HG02852 (cell line): ENCODE results near the gene ACACA.

Experiments
- ATAC-seq: cut with Tn5 transposase; IDR thresholded peaks from one replicate; pipeline ENCODE4 v1.9.1; 2021; ENCODE audit warnings: mild to moderate bottlenecking, moderate library complexity; ENCODE audit not compliant: unreplicated experiment

ACACA gene

DNA sequence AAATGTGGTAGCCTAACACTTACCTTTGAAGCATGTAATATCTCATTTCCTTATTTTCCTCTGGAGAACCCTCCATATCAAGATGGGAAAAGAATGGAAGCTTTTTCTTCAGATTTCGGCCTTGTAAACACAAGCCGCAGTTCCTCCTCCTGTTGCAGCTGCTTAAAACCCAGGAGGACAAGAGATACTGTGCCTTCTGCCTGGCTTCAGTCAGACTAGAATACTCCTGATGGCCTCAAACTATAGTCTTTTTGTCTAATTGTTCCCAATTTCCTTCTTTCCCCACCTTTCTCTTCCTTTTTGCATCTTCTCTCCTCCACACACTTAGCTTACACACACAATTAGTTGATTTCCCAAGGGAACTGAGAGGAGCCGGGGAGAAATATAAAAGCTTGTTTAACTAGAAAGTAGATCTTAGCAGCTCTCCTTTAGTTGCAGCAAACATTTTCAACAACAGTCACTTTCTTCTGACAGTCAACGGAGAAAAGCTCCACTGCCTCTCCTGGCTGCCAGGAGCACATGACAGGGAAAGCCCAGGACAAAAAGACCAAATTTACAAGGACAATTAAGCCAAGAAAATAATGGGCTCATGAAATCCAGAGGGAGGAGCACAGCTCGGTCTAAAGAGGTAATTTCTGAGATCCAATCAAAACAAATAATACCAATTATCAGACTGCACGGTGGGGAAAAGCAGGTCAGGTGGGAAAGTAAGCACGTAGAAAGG, 107.2 kb downstream of the ACACA start:
- no peak for ATAC-seq

- no peak for ATAC-seq
These were observed 110.7 kb downstream of the ACACA start for GRCh38 chr17:37295888-37296287.

DNA sequence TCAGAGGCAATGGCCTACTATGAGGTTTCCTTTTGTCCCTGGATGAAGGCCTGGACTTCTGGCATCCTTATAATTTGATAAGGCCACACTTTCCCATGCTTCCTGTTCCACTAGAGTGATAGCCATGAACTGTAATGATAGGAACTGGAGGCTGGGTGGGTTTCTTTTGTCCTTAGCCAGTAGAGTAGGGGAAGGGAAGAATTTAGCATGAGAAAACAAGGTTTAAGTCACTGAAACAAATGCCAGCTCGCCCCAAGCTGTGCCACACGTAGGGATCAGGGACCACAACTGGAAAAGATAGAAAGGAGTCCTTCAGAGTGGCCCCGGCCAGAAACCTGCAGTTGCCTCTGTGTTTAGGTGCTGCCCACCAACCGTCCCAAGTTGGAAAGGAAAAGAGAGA, 111.7 kb downstream of the ACACA start:
- ATAC-seq, result no peak

- no peak for ATAC-seq
These were observed 112.9 kb downstream of the ACACA start for GRCh38 chr17:37293770-37294169.

- no peak for ATAC-seq
These were observed 114.1 kb downstream of the ACACA start for GRCh38 chr17:37292429-37293139.

DNA sequence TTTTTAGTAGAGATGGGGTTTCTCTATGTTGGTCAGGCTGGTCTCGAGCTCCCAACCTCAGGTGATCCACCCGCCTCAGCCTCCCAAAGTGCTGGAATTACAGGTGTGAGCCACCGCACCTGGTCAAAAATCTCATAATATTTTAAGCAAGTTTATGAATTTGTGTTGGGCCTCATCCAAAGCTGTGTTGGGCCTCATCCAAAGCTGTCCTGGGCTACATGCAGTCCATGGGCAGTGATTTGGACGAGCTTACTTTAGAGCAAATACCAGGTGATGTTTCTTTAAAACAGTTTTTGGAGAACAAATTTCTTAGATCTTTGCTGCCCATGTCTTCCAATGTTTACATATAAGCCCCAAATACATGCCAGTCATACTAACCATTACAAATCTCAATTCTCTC, 115.3 kb downstream of the ACACA start:
- no peak for ATAC-seq

GRCh38 chr17:37286430-37286829, 120.2 kb downstream of the ACACA start:
- ATAC-seq, result no peak

- ATAC-seq, result no peak
These were observed 122.4 kb downstream of the ACACA start for GRCh38 chr17:37284191-37284590.

- ATAC-seq, result no peak
These were observed 123.1 kb downstream of the ACACA start for GRCh38 chr17:37283414-37283961.

DNA sequence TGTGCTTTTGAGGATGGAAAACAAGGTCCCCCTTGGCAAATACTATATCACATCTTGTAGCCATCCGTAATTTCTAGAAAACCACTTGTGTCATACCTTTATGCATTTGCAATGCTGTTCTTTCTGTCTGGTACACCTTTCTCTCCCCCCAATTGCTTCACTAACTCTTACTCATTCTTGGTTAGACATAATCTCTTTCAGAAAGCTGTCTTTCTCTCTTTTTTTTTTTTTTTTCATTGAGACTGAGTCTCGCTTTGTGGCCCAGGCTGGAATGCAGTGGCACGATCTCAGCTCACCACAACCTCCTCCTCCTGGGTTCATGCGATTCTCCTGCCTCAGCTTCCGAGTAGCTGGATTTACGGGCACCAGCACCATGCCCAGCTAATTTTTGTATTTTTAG, 125.8 kb downstream of the ACACA start:
- no peak for ATAC-seq

- no peak for ATAC-seq
These were observed 128.3 kb downstream of the ACACA start for GRCh38 chr17:37278247-37278894.

- ATAC-seq, result no peak
These were observed 130.2 kb downstream of the ACACA start for GRCh38 chr17:37276475-37276874.

- ATAC-seq, result no peak
These were observed 132.2 kb downstream of the ACACA start for GRCh38 chr17:37274461-37274860.

- ATAC-seq, result no peak
These were observed 133.1 kb downstream of the ACACA start for GRCh38 chr17:37273409-37274051.

GRCh38 chr17:37265446-37266173, 141.0 kb downstream of the ACACA start:
- ATAC-seq, result no peak

DNA sequence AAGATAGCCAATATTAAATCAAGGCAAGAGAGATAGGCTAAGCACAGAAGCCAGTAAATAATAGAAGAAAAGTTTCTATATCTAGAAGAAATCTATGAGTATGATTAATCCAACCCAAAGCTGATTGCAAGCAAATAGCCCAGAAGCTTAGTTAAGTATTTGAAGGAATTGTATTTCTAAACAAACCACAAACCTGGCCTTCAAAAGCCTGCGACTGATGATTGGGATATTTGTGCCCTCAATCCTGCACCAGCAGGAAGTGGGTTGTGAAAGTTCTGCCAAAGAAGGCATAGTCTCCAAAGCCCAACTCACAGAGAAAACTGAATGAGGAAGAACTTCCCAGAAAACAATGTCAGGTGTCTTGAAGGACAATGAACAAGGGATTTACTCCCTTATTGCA, 145.3 kb downstream of the ACACA start:
- no peak for ATAC-seq

DNA sequence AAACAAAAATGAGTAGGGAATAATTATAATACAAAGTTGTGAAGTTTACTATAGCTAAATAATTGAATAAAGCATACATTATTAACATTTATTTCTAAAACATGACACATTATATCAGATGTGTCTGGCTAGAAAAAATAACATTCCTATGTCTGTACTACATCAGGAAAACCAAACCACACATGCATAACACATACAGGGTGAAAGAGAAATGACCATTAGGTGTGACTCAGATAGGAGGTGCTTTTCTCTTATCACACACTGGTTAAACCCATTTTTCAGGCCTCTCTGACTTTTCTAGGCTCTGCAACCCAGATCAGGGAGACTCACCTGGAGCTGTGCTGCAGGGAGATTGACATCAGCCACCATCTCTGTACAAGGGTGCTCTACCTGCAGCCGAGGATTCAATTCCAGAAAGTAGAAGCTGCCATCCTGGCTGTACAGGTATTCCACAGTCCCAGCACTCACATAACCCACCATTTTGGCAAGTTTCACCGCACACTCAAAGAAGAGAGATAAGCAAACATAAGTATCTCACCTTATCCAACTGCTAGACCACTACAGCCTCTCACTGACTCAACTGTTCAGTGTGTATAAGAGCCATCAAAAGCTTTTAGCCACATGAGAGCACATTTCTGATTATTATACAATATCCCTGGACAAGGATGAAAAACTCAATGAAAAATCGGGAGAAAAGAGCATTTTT, 147.5 kb downstream of the ACACA start:
- ATAC-seq, result no peak

DNA sequence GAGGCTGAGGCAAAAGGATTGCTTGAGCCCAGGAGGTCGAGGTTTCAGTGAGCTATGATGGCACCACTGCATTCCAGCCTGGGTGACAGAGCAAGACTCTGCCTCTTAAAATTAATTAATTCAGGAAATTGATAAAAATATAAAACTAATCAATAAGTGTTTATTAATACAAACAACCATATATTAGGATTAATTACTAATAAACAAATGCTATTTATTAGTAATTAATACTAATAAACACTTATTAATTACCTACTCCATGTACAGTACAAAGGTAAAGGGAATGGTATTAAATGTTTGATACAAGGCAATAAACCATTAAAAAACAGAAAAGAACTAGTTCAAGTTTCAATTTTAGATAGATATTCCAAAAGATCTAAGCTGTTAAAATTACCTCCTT, 150.0 kb downstream of the ACACA start:
- ATAC-seq, result no peak

DNA sequence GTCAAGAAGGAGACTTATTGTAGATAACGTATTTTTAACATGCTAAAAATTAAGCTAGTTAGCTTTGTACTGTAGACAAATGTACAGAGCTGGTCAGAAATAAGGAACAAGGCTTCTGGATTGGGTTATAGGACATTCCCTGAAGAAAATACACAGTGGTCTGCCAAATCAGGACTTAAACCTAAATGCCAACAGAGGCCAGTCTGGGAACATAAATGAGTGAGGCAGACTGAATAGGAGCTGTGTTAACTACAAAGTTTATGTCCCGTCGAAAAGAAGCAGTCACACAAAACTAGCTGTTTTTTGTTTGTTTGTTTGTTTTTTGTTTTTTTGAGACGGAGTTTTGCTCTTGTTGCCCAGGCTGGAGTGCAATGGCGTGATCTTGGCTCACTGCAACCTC, 151.2 kb downstream of the ACACA start:
- no peak for ATAC-seq

- no peak for ATAC-seq
These were observed 158.8 kb downstream of the ACACA start for GRCh38 chr17:37247825-37248224.
